HG02610 (cell line): ENCODE results near the gene BARD1.
"Not testable (repeated sequence)": the region's sequence is repeated elsewhere in the genome, so short reads cannot be mapped to it uniquely, and the experiment has no call there.

Experiments used
- ATAC-seq: cut with Tn5 transposase; IDR thresholded peaks from one replicate; pipeline ENCODE4 v1.9.1; 2021; ENCODE audit warnings: mild to moderate bottlenecking, moderate library complexity; ENCODE audit not compliant: unreplicated experiment

The BARD1 gene

GRCh38 chr2:214808981-214809750 lies at the start of gene BARD1:
BARD1 (minus strand) TSS chr2:214809683; CDS start chr2:214809569, 114 bp downstream.
- ATAC-seq = peak; percentile 18

GRCh38 chr2:214856137-214856536 lies 46.7 kb upstream of the BARD1 start:
- ATAC-seq = no peak

- ATAC-seq = no peak
Observed at GRCh38 chr2:214853906-214854305, 44.4 kb upstream of the BARD1 start.

- no peak for ATAC-seq
Observed at GRCh38 chr2:214843823-214844222, 34.3 kb upstream of the BARD1 start.

- peak; percentile 60 for ATAC-seq
Observed at GRCh38 chr2:214839464-214839863, 30.0 kb upstream of the BARD1 start.

GRCh38 chr2:214837466-214837865 lies 28.0 kb upstream of the BARD1 start:
- ATAC-seq = no peak

GRCh38 chr2:214836568-214836967 lies 27.1 kb upstream of the BARD1 start:
- ATAC-seq = no peak

GRCh38 chr2:214830794-214831346 lies 21.4 kb upstream of the BARD1 start:
- peak; percentile 60 for ATAC-seq

GRCh38 chr2:214816008-214816533 lies 6.6 kb upstream of the BARD1 start:
- ATAC-seq = no peak

- ATAC-seq = no peak
Observed at GRCh38 chr2:214810671-214811070, 1.2 kb upstream of the BARD1 start.

- ATAC-seq = peak; percentile 89
Observed at GRCh38 chr2:214809751-214810564, 475 bp upstream of the BARD1 start.

- peak; percentile 19 for ATAC-seq
Observed at GRCh38 chr2:214807653-214808052, 1.8 kb downstream of the BARD1 start.

GRCh38 chr2:214801768-214802397 lies 7.6 kb downstream of the BARD1 start:
- no peak for ATAC-seq

GRCh38 chr2:214801068-214801467 lies 8.4 kb downstream of the BARD1 start:
- ATAC-seq = no peak

- no peak for ATAC-seq
Observed at GRCh38 chr2:214800180-214800579, 9.3 kb downstream of the BARD1 start.

- no peak for ATAC-seq
Observed at GRCh38 chr2:214796911-214797310, 12.6 kb downstream of the BARD1 start.

- ATAC-seq = not testable (repeated sequence)
Observed at GRCh38 chr2:214783181-214783580, 26.3 kb downstream of the BARD1 start.

GRCh38 chr2:214782671-214783070 lies 26.8 kb downstream of the BARD1 start:
- ATAC-seq = no peak

GRCh38 chr2:214781226-214781625 lies 28.3 kb downstream of the BARD1 start:
- ATAC-seq = no peak

- no peak for ATAC-seq
Observed at GRCh38 chr2:214775971-214776370, 33.5 kb downstream of the BARD1 start.

- ATAC-seq = no peak
Observed at GRCh38 chr2:214774108-214774507, 35.4 kb downstream of the BARD1 start.
